HG03378 (cell line): Measurements from ENCODE around the gene DHRS7B.
"Not testable (repeated sequence)": the region's sequence is repeated elsewhere in the genome, so short reads cannot be mapped to it uniquely, and the experiment has no call there.

Experiments used
- ATAC-seq: cut with Tn5 transposase; IDR thresholded peaks from one replicate; pipeline ENCODE4 v1.9.1; 2021; ENCODE audit warnings: mild to moderate bottlenecking, moderate library complexity; ENCODE audit not compliant: unreplicated experiment

DHRS7B gene

GRCh38 chr17:21126645-21127508 is at the start of gene DHRS7B:
DHRS7B (plus strand) TSS chr17:21126964; CDS start chr17:21126972, 8 bp downstream.
- ATAC-seq, result peak; percentile 94

GRCh38 chr17:21077281-21077680 is 49.5 kb upstream of the DHRS7B start:
- ATAC-seq, result no peak

DNA sequence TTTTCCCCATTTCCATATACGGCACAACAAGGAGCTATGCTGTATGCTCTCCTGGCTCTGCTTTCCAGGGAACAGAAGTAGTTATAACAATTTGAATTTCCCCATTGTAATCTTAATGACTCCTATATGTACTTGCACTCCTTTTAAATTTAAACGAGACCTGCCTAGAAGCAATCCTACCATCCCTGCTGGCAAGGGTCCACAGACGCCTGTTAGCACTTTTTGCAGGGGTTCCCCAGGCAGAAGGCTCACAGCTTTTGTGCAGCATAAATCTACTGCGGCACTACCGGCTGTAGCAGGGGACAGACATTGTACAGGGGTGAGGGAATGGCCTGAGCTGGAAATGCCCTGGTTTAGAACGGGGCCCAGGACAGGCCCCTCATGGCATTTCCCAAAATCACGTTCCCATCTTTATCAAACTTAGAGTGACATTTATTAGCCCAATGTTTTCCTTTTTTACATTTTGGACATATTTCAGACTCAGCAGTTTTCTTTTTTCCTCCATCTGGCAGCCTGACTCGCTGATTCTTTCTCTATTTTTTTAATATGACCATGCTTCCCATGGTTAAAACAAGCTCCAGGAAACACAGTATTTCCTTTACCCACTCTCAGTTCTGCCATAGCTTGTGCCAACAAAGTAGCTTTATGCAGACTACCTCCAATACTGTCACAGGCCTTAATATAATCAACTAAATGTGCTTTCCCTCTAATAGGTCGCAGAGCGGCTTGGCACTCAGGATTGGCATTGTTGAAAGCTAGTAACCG is 48.6 kb upstream of the DHRS7B start:
- ATAC-seq, result no peak

DNA sequence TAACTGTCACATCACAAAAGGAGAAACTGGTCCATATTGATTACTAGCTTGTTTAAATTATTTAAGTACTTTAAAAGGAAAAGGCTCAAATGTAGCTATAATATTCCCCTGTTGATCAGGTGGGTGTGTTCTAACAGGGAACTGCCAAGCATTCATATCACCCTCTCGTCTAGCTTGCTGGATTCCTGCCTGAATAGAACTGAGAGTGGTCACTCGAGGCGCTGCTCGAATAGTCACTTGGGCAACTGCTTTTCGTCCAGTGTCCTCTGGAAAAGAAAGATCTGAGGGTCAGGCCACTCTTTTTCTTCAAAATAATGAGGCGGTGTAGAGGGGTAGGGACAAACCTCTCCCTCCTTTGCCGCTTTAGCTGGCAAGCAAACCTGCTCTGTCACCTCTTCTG is 47.6 kb upstream of the DHRS7B start:
- ATAC-seq, result no peak

DNA sequence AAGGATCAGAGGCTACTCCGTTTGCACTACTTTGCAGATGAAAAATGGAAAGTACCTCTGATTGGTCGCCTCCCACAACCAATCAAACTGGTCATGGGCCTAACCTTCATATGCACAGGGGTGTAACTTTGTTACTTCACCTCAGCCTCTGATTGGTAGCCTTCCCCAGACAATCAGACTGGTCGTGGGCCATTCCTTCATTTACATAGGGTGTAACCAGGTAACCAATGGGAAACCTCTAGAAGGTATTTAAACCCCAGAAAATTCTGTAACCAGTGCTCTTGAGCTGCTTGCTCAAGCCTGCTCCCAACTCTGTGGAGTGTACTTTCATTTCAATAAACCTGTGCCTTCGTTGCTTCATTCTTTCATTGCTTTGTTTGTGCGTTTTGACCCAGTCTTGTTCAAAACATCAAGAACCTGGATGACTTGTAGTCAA is 44.7 kb upstream of the DHRS7B start:
- ATAC-seq, result no peak

DNA sequence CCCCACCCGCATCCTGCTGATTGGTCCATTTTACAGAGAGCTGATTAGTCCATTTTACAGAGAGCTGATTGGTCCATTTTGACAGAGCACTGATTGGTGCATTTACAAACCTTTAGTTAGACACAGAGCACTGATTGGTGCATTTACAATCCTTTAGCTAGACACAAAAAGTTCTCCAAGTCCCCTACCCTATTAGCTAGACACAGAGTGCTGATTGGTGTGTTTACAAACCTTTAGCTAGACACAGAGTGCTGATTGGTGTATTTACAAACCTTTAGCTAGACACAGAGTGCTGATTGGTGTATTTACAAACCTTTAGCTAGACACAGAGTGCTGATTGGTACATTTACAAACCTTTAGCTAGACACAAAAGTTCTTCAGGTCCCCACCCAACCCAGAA is 41.5 kb upstream of the DHRS7B start:
- ATAC-seq, result not testable (repeated sequence)

DNA sequence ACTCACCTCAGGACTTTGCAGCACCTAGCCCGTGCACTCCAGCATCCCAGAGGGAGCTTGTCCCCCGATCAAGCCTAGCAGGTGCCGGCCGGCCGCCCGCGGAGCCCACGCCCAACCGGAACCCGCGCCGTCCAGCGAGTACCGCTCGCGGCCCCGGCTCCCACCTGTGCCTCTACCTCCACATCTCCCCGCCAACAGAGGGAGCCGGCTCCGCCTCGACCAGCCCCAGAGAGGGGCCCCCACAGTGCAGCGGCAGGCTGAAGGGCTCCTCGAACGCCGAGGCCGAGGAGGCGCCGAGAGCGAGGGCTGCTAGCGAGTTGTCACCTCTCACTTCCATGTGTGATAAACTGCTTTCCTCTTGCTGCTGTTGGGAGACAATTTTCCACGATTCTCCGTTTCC is 41.1 kb upstream of the DHRS7B start:
- ATAC-seq, result no peak

GRCh38 chr17:21089145-21089544 is 37.6 kb upstream of the DHRS7B start:
- ATAC-seq, result no peak

DNA sequence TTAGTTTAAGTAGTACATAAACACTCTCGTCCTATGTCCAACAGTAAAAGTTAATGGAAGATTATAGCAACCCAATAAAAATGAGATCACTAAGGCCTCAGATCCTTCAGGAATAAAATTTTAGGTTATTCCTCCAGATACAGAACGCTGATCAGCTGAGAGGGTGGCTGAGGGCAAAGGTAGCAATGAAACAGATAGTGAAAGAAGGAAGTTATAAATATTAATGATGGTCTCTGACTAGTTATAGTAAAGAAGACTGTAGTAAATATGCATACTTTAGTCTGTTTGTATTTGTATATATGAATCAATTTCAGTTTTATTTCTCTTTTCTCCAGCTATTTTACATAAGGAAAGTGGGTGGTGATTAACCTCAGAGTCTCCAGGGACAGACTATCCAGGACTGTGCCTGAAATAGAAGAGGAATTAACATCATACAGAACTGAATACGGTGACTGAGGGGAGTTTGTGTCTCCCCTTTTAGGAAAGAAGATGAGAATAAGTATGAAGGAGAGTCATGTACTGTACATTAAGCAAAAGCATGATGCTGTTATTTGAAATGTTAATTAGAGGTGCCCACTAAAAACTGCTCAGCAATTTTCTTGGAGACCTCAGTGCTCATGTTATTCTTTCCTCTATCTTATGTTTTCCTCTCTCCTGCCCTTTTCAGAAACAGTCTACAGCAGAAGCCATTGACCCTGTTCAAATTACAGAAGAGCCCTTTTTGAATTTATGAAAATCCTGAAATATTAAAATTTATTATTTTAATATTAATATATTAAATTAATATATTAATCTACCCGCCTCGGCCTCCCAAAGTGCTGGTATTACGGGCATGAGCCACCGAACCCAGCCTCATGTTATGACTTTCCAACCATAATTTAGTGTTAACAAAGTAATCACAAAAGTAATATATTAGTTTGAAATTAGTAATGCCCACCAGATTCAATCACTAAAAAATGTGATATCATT is 36.5 kb upstream of the DHRS7B start:
- ATAC-seq, result peak; percentile 58

- ATAC-seq, result no peak
These were observed 35.7 kb upstream of the DHRS7B start for GRCh38 chr17:21090902-21091618.

GRCh38 chr17:21094298-21094704 is 32.5 kb upstream of the DHRS7B start:
- no peak for ATAC-seq

GRCh38 chr17:21095735-21096134 is 31.0 kb upstream of the DHRS7B start:
- ATAC-seq, result no peak

GRCh38 chr17:21096874-21097273 is 29.9 kb upstream of the DHRS7B start:
- ATAC-seq, result no peak

DNA sequence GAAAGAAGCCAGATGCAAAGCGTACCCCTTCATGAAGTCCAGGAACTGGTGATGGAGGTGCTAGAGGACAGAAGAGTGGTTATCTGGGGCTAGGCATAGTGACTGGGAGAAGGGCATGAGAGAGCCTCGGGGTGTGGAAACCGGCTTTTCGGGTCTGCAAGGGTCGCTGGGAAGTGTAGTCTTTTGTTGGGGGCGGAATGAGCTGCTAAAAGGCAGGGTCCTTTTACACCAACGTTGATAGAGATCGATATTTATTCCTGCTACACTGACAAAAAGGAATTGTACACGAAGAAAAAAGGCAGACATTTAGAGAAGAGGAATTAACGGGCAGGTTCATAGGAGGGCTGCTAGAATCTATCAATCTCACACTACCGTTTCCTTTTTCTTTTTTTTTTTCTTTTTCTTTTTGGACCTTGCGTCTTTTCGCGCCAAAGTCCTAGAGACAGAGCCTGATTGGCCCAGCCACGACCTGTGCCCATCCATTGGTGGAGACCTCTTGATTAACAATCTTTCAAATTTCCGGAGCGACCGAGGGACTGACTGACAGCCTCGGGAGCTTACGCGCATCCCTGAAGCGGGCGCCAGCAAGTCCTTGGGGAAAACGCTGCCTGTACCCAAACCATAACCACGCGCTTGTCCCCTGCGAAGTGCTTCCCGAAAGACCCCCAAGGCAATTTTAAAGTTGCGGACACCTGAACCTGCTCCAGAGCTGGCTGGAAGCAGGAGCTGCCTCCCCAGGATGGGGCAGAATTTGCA is 27.7 kb upstream of the DHRS7B start:
- peak; percentile 89 for ATAC-seq

DNA sequence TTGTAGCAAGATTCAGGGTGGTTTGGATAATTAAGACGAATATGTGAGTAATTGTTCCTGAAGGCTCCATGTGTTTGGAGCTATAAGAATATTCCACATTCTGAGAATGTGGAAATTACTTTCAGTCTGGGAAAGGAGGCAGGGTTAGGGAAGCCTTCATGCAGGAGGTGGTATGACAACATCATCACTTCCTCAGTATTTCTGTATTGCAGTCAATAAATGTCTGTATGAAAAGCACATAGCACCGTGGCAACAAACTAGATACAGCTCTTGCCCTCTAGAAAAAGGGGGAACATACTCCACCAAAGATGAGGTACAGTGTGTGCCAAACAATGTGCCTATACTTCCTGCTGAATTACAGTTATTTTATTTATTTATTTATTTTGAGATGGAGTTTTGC is 26.1 kb upstream of the DHRS7B start:
- ATAC-seq, result no peak

DNA sequence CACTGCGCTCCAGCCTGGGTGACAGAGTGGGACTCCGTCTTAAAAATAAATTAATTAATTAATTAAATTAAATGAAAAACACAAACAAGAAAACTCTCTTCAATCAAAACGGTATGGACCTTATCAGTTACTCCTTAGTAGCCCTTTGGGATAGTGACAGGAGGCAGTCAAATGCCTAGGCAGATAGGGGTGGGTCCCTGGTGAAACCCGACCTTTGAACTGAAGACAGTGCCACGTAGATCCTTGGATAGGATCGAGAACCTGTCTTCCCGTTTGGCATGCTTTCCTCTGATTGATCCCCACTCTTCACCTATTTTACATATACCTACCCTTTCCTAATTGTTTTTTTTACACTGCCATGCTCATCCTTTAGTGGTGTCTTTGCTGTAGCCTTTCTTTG is 22.2 kb upstream of the DHRS7B start:
- no peak for ATAC-seq

- no peak for ATAC-seq
These were observed 21.5 kb upstream of the DHRS7B start for GRCh38 chr17:21105064-21105894.

DNA sequence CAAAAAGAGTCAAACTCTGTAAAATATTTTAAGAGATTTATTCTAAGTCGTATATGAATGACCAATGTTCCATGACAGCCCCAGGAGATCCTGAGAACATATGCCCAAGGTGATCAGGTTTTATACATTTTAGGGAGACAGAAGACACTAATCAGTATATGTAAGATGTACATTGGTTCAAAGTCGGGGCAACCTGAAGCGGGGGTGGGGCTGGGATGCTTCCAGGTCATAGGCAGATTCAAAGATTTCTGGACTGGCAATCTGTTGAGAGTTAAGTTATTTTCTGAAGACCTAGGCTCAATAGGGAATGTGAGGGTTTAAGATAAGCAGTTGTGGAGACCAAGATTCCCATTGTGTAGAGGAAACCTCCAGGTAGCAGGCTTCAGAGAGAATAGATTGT is 20.4 kb upstream of the DHRS7B start:
- ATAC-seq, result no peak
